ENCODE measurements around the gene GPT2. TPM values are rescaled to one million over a fixed set of nuclear protein-coding genes. Genes with fewer than 3 reads are reported as not detected.
A peak's percentile ranks its signal among the peaks of the same experiment; 100 is the strongest.

GPT2 gene
- total RNA-seq, 1 donor from 2014 or later = 93.1 TPM

GRCh38 chr16:46889245-46889941 is 5.2 kb downstream of the GPT2 start:
- no peak overlapping the region for H3K4me3 Mint-ChIP-seq (ENCODE audit: low read depth)
- peaks cover 20% of the 10 kb centered on the region for H3K36me3 Mint-ChIP-seq (ENCODE audit: insufficient read depth)
- TF ChIP-seq CTCF (IDR thresholded peaks at IDR 0.05; ENCODE audit: unreplicated experiment) = no peak
- peak overlapping the region; percentile 19 for H3K27ac Mint-ChIP-seq
- H3K4me1 Mint-ChIP-seq (ENCODE audit: low read depth) = peaks cover 44% of the 10 kb centered on the region
- H3K9me3 Mint-ChIP-seq (ENCODE audit: low read depth) = no peaks in the 10 kb centered on the region
- H3K27me3 Mint-ChIP-seq = no peaks in the 10 kb centered on the region
- DNase-seq (ENCODE audit: low spot score, unreplicated experiment) = no peak

- Mint-ChIP-seq H3K36me3 (ENCODE audit: insufficient read depth) (peaks cover 20% of the 10 kb centered on the region), H3K4me3 (ENCODE audit: low read depth) (no peak overlapping the region), H3K27ac (peak overlapping the region; percentile 19), H3K9me3 (ENCODE audit: low read depth) (no peaks in the 10 kb centered on the region), H3K27me3 (no peaks in the 10 kb centered on the region), H3K4me1 (ENCODE audit: low read depth) (peaks cover 44% of the 10 kb centered on the region)
- no peak for DNase-seq (ENCODE audit: low spot score, unreplicated experiment)
- TF ChIP-seq CTCF (IDR thresholded peaks at IDR 0.05; ENCODE audit: unreplicated experiment) = no peak
Measured at GRCh38 chr16:46889942-46890300, 5.8 kb downstream of the GPT2 start.

GRCh38 chr16:46891910-46892309 is 7.7 kb downstream of the GPT2 start:
- Mint-ChIP-seq H3K27me3 (no peaks in the 10 kb centered on the region), H3K36me3 (ENCODE audit: insufficient read depth) (peaks cover 17% of the 10 kb centered on the region), H3K27ac (no peak overlapping the region), H3K4me1 (ENCODE audit: low read depth) (peaks cover 39% of the 10 kb centered on the region), H3K4me3 (ENCODE audit: low read depth) (no peak overlapping the region), H3K9me3 (ENCODE audit: low read depth) (no peaks in the 10 kb centered on the region)
- no peak for TF ChIP-seq CTCF (IDR thresholded peaks at IDR 0.05; ENCODE audit: unreplicated experiment)
- DNase-seq (ENCODE audit: low spot score, unreplicated experiment) = no peak

- Mint-ChIP-seq H3K4me3 (ENCODE audit: low read depth) (no peak overlapping the region), H3K27me3 (no peaks in the 10 kb centered on the region), H3K36me3 (ENCODE audit: insufficient read depth) (peaks cover 17% of the 10 kb centered on the region), H3K27ac (peak overlapping the region; percentile 56), H3K9me3 (ENCODE audit: low read depth) (no peaks in the 10 kb centered on the region), H3K4me1 (ENCODE audit: low read depth) (peaks cover 31% of the 10 kb centered on the region)
- no peak for TF ChIP-seq CTCF (IDR thresholded peaks at IDR 0.05; ENCODE audit: unreplicated experiment)
- DNase-seq (ENCODE audit: low spot score, unreplicated experiment) = no peak
Measured at GRCh38 chr16:46894036-46894672, 10.0 kb downstream of the GPT2 start.

- no peak for TF ChIP-seq CTCF (IDR thresholded peaks at IDR 0.05; ENCODE audit: unreplicated experiment)
- H3K36me3 Mint-ChIP-seq (ENCODE audit: insufficient read depth) = peaks cover 21% of the 10 kb centered on the region
- no peak overlapping the region for H3K4me3 Mint-ChIP-seq (ENCODE audit: low read depth)
- no peaks in the 10 kb centered on the region for H3K9me3 Mint-ChIP-seq (ENCODE audit: low read depth)
- peak overlapping the region; percentile 93 for H3K27ac Mint-ChIP-seq
- no peak for DNase-seq (ENCODE audit: low spot score, unreplicated experiment)
- H3K27me3 Mint-ChIP-seq = no peaks in the 10 kb centered on the region
- peaks cover 22% of the 10 kb centered on the region for H3K4me1 Mint-ChIP-seq (ENCODE audit: low read depth)
Measured at GRCh38 chr16:46895399-46896313, 11.5 kb downstream of the GPT2 start.
